ENCODE measurements around the gene LETM1.

- TF ChIP-seq CTCF (IDR thresholded peaks at IDR 0.05) (no peak), POLR2A (IDR thresholded peaks at IDR 0.05) (no peak)
Observed at GRCh38 chr4:1794809-1795298, 61.1 kb downstream of the LETM1 start.
